HG02588 (cell line): ENCODE results near the gene MZF1.
"Not testable (repeated sequence)": the region's sequence is repeated elsewhere in the genome, so short reads cannot be mapped to it uniquely, and the experiment has no call there.

Experiments
- ATAC-seq: cut with Tn5 transposase; IDR thresholded peaks from one replicate; pipeline ENCODE4 v1.9.1; 2021; ENCODE audit warnings: mild to moderate bottlenecking, moderate library complexity; ENCODE audit not compliant: unreplicated experiment

Gene MZF1

DNA sequence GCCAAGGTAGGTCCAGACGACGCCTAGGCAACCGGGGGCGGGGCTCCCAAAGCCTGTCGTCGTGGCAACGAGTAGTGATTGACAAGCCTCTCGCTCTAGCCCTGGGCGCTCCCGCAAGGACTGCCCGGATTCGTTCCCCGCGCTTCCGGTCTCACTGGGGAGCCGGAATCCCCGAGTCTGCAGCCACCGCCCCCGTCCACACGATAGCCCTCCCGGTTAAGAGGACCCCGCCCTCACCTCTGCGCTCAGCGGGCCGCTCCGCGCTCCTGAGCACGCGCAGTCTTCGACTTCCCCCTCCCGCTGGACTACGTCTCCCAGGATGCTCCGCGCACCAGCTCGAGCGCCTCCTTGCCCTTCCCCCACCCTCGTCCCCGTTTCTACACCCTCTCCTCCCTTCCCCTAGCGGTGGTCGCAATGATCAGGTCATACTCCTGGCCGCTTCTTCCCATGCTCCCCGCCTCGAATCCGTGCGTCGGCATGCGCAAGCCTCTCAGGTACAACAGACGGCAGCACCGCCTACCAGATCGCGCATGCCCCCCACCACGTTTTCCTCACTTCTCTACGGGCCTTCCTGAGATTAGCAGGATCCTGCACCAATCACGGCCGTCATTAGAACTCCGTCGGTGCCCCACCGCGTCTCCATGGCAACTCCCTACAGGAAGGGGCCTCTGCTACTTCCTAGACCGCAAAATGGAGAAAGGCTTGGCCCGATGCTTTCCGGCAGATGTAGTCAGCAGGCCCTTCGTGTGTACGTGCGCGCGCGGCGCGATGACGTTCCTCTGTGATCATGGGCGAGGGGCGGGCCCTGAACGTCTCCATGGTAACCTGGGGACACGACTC, at the start of gene MZF1:
TSS of gene MZF1 (minus strand) at position 518 of the 840 bp plus-strand sequence. CDS start 1,946 bp downstream, outside the sequence.
- peak; percentile 52 for ATAC-seq

DNA sequence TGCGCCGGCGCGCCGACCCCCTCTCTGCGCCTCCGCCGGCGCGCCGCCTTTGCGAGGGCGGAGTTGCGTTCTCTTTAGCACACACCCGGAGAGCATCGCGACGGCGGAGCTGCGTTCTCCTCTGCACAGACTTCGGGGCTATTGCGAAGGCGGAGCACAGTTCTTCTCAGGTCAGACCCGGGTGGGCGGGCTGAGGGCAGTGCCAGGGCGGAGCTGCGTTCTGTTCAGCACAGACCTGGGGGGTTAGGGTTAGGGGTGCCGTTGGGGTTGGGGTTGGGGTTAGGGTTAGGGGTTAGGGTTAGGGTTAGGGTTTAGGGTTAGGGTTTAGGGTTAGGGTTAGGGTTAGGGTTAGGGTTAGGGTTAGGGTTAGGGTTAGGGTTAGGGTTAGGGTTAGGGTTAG, 34.1 kb upstream of the MZF1 start:
- ATAC-seq, result not testable (repeated sequence)

DNA sequence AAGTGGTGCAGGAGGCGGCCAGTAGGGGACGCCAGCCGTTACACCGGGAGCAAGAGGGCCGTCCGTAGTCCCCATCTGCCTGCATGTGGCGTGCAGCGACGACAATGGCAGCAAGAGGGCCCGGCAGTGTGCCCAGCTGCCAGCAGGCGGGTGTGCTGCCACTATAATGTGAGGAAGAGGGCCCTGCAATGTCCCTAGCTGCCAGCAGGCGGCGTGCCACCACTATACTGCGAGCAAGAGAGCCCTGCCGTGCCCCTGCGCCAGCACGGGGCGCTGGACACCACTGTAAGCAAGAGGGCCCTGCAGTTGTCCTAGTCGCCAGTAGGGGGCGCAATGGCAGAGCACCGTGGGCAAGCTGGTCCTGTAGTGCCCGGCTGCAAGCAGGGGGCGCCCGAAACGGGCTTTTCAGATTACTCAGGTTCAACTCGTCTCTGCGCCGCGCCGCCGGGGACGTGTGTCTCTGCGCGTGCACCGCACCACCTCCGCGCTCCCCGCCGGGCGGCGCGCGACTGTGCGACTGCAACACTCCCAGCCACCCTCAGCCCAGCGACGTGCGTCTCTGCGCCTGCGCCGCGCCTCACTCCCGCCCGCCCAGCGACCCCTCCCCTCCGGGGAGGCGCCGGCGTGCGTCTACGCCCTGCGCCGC, 33.2 kb upstream of the MZF1 start:
- ATAC-seq, result not testable (repeated sequence)

DNA sequence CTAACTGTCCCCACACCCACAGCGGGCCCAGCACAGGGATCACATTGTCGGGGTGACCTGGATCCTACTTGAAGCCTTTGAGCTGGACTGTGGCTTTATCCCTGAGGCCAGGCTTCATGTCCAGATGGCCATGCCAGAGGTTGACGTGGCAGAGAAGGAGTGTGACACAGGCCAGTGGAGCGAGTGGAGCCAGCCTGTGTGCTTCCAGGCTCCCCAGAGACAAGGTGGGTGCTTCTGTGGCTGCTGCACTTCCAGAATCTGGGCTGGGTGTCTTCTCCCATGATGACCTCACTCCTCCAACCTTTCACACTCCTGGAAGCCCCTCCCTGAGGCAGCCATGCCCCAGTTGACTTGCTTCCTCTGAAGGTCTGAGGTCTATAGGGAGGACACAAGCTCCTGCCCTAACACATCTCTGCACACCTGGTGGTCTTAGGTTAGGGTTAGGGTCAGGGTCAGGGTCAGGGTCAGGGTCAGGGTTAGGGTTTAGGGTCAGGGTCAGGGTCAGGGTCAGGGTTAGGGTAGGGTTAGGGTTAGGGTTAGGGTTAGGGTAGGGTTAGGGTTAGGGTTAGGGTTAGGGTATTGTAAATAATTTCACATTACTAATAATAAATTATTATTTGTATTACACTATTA, 13.1 kb upstream of the MZF1 start:
- no peak for ATAC-seq

DNA sequence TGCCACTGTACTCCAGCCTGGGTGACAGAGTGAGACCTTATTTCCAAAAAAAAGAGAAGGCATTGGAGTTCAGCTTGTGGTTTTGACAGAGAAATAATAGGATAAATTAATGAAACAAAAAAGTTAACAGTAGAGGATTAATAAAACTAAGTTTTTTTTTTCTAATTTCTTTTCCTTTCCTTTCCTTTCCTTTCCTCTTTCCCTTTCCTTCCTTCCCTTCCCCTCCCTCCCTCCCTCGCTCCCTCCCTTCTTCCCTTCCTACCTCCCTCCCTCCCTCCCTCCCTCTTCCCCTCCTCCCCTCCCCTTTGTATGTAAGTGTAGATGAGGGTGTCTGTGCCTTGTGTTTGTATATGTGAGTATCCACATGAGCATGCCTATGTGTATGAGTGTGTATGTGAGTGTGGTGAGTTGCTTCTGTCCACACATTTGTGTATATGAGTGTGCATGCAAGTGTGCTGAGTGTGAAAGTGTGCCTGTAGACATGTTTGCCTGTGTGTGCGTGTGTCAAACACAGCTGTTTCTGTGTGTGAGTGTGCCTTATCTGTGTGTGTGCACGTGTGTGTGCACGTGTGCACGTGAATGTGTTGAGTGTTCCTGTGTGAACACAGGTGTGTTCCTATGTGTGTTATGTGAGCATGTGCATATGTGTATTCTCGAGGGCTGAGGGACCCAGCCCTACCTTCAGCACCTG, 12.5 kb upstream of the MZF1 start:
- no peak for ATAC-seq

DNA sequence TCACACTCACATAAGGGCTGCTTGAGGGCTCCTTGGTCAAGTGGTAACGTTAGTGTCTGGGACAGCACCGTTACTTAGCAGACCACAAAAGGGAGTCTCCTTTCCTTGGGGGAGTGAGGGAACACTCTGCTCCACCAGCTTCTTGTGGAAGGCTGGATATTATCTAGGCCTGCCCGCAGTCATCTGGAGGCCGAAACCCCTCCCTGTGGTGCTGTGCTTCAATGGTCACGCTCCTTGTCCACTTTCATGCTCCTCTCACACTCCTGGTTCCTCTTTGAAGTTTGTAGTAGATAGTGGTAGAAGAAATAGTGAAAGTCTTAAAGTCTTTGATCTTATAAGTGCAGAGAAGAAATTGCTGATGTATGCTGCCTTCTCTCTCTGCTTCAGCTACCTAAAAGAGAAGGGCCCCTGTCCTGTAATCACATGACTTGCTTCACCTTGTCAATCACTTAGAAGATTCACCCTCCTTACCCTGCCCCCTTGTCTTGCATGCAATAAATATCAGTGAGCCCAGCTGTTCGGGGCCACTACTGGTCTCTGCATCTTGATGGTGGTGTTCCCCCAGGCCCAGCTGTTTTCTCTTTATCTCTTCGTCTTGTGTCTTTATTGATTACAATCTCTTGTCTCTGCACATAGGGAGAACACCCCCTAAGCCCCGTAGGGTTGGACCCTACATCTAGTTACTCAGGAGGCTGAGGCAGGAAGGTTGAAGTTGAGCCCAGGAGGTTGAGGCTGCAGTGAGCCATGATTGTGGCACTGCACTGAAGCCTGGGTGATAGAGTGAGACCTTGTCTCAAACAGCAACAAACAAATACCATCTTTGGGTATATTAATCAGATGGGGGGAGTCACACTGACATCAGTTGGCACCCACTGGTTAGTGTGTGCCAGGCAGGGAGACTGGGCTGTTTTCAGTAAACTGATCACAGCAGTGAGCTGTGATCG, 11.6 kb upstream of the MZF1 start:
- ATAC-seq, result no peak

DNA sequence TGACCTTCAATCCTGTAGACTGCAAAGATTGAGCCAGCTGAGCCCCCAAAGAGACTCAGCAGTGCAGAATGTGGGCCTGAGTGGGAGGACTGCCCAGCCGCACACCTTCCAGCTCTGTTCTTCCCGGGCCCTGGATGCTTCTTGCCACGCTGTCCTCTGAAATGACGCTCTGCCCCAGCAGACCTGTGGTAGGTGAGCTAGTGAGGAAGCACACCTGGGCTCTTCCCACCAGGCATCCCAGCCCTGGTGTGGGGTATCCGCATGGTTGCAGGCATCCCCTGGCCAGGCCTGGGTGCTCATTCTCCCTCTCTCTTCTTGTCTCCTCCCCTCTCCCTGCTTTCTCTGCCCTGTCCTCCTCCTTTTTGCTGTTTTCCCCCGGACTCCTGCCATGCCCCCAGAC, 9.8 kb upstream of the MZF1 start:
- ATAC-seq, result no peak

DNA sequence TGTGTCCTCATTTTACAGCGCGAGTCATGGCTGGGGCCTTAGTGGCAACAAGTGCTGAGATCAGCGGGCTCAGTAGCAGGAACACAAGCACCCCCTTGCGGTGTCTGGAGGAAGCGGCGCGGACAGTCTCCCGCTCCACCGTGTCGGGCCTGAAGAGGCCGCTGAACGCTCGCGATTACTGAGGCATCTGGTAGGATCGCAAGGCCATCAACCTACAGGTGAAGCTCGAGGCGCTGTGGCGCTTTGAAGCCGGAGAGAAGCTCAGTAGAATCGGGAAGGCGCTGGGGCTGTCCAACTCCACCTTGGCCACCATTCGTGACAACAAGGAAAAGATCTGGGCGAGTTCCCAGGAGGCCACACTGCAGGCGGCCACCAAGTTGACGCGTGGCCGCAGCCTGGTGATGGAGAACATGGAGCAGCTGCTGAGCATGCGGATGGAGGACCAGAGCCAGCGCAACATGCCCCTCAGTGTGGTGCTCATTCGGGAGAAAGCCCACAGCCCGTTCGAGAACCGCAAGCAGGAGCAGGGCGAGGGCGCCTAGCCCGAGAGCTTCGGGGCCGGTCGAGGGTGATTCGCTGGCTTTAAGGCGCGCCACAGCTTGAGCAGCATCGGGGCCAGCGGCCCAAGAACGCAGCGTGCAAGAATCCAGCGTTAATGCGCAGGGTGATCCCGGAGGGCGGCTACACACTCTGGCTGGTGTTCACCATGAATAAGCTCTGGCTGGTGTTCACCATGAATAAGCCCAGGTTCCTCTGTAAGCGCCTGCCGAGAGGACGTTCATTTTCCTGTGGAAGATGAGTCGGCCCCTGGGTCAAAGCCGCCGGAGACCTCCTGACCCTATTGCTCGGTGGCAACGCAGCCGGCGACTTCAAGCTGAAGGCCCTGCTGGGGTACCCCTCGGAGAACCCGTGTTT, 8.3 kb upstream of the MZF1 start:
- no peak for ATAC-seq

DNA sequence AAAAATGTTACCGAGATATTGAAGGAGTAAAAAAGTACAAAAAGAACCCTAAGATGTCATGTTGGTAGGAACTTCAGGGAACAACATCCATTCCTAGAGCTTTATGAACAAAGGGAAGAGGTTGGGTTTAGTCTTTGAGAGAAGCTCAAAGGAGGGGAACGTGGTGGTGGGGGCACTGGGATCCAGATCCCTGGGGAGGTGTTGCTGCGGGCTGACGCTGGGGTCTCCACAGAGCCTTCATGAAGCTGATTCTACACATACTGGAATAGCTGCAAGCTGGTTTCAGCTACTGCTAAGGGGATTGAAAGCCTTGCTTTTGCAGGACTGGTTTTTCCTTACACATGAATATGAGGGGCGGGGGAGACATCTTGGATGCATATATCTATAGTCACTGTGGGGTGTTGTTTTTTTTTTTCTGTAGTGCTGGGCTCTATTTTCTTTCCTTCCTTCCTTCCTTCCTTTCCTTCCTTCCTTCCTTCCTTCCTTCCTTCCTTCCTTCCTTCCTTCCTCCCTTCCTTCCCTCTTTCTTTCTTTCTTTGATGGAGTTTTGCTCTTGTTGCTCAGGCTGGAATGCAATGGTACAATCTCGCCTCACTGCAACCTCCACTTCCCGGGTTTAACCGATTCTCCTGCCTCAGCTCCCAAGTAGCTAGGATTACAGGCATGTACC, 6.5 kb upstream of the MZF1 start:
- no peak for ATAC-seq

DNA sequence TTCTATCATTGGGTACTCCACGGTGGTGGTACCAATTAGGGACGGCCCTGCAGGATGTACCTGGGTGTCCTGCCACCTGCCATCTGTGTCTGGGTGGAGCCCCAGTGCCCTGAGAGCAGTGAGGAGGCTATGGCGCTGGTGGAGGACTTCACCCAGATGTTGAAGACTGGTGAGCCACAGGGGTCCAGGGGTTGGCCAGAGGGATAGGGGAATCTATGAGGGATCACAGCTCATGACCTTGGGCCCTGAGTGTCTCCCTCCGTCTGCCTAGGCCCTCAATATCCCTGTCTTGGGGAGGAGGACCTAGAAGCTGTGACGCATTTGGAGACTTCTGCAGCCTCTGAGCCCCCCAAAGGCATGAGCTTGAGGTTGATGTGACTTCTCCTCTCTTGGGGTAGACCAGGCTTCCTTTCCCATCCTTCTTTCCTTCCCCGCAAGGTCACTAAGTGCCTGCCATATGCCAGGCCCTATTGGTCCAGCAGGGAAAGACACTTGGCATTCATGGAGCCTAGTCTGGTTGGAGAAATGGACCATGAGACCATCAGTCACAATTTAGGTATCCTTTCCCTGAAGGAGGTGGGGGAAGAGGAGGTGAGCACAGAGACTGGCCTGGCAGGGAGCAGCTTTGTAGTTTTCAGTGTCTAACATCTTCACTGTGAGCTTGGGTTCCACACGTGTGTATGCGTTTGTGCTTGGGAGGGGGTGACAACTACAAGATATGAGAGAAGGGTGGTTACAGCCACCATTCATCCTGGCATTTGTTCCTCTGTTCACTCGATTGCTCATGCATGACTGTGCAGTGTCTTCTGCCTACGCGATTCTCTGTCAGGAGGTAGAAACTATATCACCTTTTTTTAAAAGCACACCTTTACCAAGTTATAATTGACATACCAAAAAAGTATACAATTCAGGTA, 5.1 kb upstream of the MZF1 start:
- ATAC-seq, result no peak

DNA sequence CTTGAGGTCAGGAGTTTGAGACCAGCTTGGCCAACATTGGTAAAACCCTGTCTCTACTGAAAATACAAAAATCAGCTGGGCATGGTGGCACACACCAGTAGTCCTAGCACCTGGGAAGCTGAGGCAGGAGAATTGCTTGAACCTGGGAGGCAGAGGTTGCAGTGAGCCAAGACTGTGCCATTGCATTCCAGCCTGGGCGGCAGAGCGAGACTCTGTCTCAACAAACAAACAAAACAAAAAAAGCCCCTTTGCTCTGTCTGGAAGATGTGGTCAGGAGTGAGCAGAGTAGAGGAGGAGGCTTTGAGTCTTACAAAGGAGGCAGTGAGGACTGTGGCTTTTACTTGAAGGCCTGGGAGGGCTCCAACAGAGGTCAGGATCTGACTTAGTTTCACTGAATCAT, 4.4 kb upstream of the MZF1 start:
- ATAC-seq, result not testable (repeated sequence)

DNA sequence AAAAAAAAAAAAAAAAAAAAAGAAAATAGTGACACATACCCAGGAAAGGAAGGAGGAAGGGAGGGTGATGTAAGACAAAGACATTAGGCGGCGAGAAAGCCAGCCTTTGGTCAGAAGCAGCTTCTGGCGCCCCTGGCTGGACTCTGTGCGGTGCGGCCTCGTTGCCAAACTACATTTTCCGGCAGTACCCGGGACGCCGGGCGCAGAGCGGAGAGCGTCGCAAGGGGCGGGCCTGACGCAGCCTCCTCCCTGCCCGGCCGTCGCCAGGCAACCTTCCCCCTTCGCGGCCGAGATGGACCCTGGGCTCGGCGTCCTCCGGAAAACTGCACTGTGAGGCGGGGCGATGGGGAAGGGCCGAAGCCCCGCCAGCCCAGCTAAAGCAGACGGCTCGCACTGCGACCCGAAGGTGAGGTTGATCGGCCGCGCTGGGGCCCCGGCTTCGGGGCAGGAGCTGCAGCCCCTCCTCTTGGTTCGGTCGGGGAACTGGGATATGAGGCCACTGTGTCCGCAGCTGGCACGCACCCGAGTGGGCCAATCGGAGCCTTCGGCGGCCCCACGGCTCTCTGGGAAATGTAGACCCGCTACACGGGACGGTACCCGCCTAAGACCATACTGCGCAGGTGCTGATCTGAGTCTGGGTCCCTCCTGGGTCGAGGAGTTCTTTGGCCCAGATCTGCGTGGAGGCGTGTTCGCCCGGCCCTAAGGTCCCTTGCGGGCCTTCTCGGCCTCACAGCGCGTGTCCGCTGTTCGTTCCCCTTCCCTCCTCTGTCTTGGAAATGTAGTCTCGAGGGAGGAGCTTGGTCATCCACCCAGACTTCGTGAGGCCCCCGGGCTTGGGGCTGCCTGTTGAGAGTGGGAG, 2.3 kb upstream of the MZF1 start:
- ATAC-seq, result peak; percentile 39

DNA sequence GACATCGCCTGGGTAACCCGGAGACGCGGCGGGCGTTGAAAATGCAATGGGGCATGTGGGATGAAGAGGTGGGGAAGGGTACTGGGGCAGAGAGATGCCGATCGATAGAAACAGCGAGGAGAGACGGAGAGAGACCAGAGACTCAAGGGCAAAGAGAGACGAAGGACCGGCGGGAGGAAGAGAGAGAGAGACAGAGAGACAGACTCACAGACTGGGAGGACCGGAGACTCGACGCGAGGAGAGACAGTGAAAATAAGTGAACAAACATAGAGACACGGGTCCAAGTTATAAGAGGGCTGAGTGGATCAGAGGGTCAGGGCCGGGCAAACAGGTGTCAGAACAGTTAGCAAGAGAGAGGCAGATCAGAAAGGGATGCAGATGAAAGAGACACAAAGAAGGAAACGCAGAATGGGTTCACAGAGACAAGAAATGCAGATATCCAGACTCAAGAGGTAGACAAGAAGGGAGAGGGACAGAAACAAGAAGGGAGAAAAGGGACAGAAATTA, 576 bp upstream of the MZF1 start:
- ATAC-seq, result no peak

DNA sequence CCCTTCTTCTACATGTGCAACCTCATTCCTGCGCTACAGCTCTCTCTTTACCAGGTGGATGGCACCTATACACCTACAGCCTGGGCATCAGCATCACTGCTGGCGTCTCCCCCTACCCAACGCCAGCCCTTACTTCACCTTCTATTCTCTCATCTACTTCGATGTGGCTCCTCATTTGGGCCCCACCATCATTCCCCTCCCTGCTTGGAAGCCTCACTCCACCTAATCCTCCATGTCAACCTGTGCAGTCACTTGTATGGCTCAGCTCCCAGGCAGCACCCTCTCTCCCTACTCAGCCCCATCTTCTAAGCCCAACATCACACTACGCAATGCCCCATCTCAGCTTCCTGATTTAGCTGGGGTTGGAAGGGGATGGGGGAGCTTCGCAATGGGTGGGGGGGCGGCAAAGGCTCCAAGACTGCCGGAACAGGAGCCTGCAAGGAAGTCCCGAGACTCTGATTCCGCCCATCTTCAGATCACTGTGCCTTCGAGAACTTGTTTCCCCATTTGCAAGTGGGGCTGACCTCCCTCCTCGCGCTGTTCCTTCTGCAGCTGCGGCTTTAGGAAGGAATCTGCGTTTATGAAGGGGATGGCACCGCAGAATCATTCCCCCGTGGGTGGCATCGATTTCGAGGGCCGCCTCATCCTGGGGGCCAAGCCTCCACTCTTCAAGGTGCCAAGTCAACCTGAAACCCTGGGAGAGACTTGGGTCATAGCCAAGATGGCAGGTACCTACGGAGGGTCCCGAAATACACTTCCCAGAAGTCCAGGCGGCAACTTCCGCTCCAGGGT, 913 bp downstream of the MZF1 start:
- no peak for ATAC-seq

DNA sequence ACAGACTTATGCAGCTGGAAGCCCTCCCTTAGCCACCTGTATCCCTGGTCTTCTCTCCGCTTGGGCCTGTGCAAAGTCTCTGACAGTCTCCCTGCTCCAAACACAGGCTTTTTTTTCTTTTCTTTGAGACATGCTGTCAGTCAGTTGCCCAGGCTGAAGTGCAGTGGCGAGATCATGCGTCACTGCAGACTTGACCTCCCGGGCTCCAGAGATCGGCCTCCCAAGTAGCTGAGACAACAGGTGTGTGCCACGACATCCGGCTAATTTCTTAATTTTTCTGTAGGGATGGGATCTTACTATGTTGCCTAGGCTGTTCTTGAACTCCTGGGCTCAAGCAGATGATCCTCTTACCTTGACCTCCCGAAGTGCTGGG, 1.6 kb downstream of the MZF1 start:
- no peak for ATAC-seq
